Stimulated activated CD8-positive, alpha-beta memory T cell treated with anti-CD3 and anti-CD28 coated beads, Interleukin-4, amount 100 ng/mL, for 48 hours (primary cell): Measurements from ENCODE around the gene NEO1.

Source experiments
- DNase-seq: peaks from one replicate; pipeline ENCODE4 v3.0.0-alpha.2; 2020

Gene NEO1

GRCh38 chr15:73033611-73034010 lies 18.7 kb upstream of the NEO1 start:
- DNase-seq = no peak

- DNase-seq = no peak
These were observed 18.0 kb upstream of the NEO1 start for GRCh38 chr15:73034221-73034620.

GRCh38 chr15:73035221-73035620 lies 17.0 kb upstream of the NEO1 start:
- no peak for DNase-seq

- no peak for DNase-seq
These were observed 14.0 kb upstream of the NEO1 start for GRCh38 chr15:73038220-73038619.

- DNase-seq = no peak
These were observed 6.2 kb upstream of the NEO1 start for GRCh38 chr15:73046073-73046472.

GRCh38 chr15:73047882-73048281 lies 4.4 kb upstream of the NEO1 start:
- no peak for DNase-seq

GRCh38 chr15:73048624-73049295 lies 3.5 kb upstream of the NEO1 start:
- no peak for DNase-seq

GRCh38 chr15:73049564-73050215 lies 2.6 kb upstream of the NEO1 start:
- no peak for DNase-seq

- no peak for DNase-seq
These were observed 1.5 kb upstream of the NEO1 start for GRCh38 chr15:73050561-73051295.

- DNase-seq = no peak
These were observed 864 bp upstream of the NEO1 start for GRCh38 chr15:73051391-73051806.

- peak; percentile 43 for DNase-seq
These were observed 562 bp downstream of the NEO1 start for GRCh38 chr15:73052653-73053397.

GRCh38 chr15:73053398-73053723 lies 1.1 kb downstream of the NEO1 start:
- DNase-seq = no peak

GRCh38 chr15:73054417-73054953 lies 2.2 kb downstream of the NEO1 start:
- no peak for DNase-seq

- no peak for DNase-seq
These were observed 4.2 kb downstream of the NEO1 start for GRCh38 chr15:73056460-73056859.

GRCh38 chr15:73058437-73058836 lies 6.2 kb downstream of the NEO1 start:
- DNase-seq = no peak

GRCh38 chr15:73065114-73065513 lies 12.9 kb downstream of the NEO1 start:
- no peak for DNase-seq

- no peak for DNase-seq
These were observed 16.8 kb downstream of the NEO1 start for GRCh38 chr15:73069109-73069508.

- DNase-seq = no peak
These were observed 20.6 kb downstream of the NEO1 start for GRCh38 chr15:73072894-73073293.

GRCh38 chr15:73074241-73074640 lies 22.0 kb downstream of the NEO1 start:
- no peak for DNase-seq

- no peak for DNase-seq
These were observed 23.0 kb downstream of the NEO1 start for GRCh38 chr15:73075160-73075859.

GRCh38 chr15:73078291-73078690 lies 26.0 kb downstream of the NEO1 start:
- DNase-seq = no peak

- DNase-seq = no peak
These were observed 26.5 kb downstream of the NEO1 start for GRCh38 chr15:73078722-73079121.

GRCh38 chr15:73079565-73079964 lies 27.3 kb downstream of the NEO1 start:
- DNase-seq = no peak
